ENCODE results near the gene FRMD6. TPM values are rescaled to one million over a fixed set of nuclear protein-coding genes. Genes with fewer than 3 reads are reported as not detected.

The FRMD6 gene
- total RNA-seq, 1 donor from 2014 or later = 16.9 TPM

DNA sequence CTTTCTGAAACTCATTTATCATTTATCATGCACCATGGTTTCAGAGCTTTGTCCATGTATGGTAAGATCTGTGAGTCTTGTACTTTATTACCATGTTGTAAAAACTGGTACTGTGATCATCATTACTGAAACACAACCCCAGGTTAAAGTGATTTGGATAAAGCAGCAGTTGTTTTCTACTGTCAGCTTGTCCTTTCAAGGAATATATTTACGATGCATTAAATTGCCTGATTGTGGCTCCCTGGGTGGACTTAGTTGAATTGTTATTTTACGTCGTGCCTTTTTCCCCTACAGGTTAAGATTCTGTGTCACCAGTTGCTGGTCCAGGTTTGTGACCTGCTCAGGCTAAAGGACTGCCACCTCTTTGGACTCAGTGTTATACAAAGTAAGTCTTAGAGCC is 46.1 kb downstream of the FRMD6 start:
- Mint-ChIP-seq H3K36me3 (ENCODE audit: unreplicated experiment) (no peaks in the 10 kb centered on the region), H3K4me3 (ENCODE audit: unreplicated experiment) (no peak overlapping the region), H3K9me3 (ENCODE audit: unreplicated experiment) (no peaks in the 10 kb centered on the region), H3K4me1 (ENCODE audit: low read depth, unreplicated experiment) (peaks cover under 1% of the 10 kb centered on the region), H3K27ac (ENCODE audit: unreplicated experiment) (no peak overlapping the region), H3K27me3 (ENCODE audit: unreplicated experiment) (no peaks in the 10 kb centered on the region)
- TF ChIP-seq CTCF (IDR thresholded peaks at IDR 0.05; ENCODE audit: partially characterized antibody, unreplicated experiment) = no peak
- no peak for DNase-seq

DNA sequence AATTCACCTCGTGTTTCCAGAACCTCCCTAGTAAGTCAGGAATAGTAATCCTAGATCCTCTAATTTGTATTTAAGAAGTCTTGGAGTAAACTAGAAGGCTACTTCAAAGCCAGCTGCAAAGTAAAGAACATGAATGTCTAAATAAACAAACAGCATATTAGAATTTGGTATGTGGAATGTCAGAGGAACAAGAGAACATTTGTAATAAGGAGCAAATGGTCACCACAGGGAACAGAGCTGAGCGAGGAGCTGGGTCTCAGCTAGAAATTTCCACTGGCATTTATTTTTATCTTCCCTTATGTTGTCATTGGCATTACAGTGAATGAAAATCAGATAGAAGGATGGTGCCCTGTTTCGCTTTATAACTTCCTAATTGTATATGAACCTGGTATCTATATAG is 50.2 kb downstream of the FRMD6 start:
- Mint-ChIP-seq H3K9me3 (ENCODE audit: unreplicated experiment) (no peaks in the 10 kb centered on the region), H3K4me1 (ENCODE audit: low read depth, unreplicated experiment) (peaks cover 7% of the 10 kb centered on the region), H3K4me3 (ENCODE audit: unreplicated experiment) (no peak overlapping the region), H3K27ac (ENCODE audit: unreplicated experiment) (no peak overlapping the region), H3K36me3 (ENCODE audit: unreplicated experiment) (no peaks in the 10 kb centered on the region), H3K27me3 (ENCODE audit: unreplicated experiment) (no peaks in the 10 kb centered on the region)
- TF ChIP-seq CTCF (IDR thresholded peaks at IDR 0.05; ENCODE audit: partially characterized antibody, unreplicated experiment) = no peak
- no peak for DNase-seq

DNA sequence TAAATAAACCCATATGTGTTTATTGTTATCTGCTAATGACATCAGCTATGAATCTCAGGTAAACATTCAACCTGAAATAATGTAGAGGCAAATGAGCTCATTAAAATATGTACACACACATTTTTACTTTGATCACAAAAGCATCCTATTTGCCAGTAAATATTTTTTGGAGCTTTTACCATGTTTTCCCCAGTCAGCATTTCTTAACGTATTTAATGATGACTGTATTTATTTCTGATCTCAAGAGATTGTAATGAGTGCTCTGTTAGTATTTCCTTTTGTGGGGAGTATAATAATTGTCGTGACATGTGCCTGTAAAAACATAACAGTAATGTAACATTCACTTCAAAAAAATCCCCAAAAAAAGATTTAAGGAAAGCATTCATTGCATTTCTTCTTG is 52.1 kb downstream of the FRMD6 start:
- no peak overlapping the region for H3K27ac Mint-ChIP-seq (ENCODE audit: unreplicated experiment)
- no peak for DNase-seq
- H3K27me3 Mint-ChIP-seq (ENCODE audit: unreplicated experiment) = no peaks in the 10 kb centered on the region
- H3K36me3 Mint-ChIP-seq (ENCODE audit: unreplicated experiment) = no peaks in the 10 kb centered on the region
- no peak for TF ChIP-seq CTCF (IDR thresholded peaks at IDR 0.05; ENCODE audit: partially characterized antibody, unreplicated experiment)
- no peak overlapping the region for H3K4me3 Mint-ChIP-seq (ENCODE audit: unreplicated experiment)
- no peaks in the 10 kb centered on the region for H3K9me3 Mint-ChIP-seq (ENCODE audit: unreplicated experiment)
- peaks cover 18% of the 10 kb centered on the region for H3K4me1 Mint-ChIP-seq (ENCODE audit: low read depth, unreplicated experiment)

GRCh38 chr14:51704545-51704944 is 52.8 kb downstream of the FRMD6 start:
- H3K4me1 Mint-ChIP-seq (ENCODE audit: low read depth, unreplicated experiment) = peaks cover 22% of the 10 kb centered on the region
- no peaks in the 10 kb centered on the region for H3K27me3 Mint-ChIP-seq (ENCODE audit: unreplicated experiment)
- TF ChIP-seq CTCF (IDR thresholded peaks at IDR 0.05; ENCODE audit: partially characterized antibody, unreplicated experiment) = no peak
- H3K27ac Mint-ChIP-seq (ENCODE audit: unreplicated experiment) = no peak overlapping the region
- H3K4me3 Mint-ChIP-seq (ENCODE audit: unreplicated experiment) = no peak overlapping the region
- no peaks in the 10 kb centered on the region for H3K9me3 Mint-ChIP-seq (ENCODE audit: unreplicated experiment)
- no peaks in the 10 kb centered on the region for H3K36me3 Mint-ChIP-seq (ENCODE audit: unreplicated experiment)
- DNase-seq = no peak

GRCh38 chr14:51707327-51707726 is 55.6 kb downstream of the FRMD6 start:
- no peak overlapping the region for H3K27ac Mint-ChIP-seq (ENCODE audit: unreplicated experiment)

More at GRCh38 chr14:51707327-51707726, 55.6 kb downstream of the FRMD6 start:
- no peak for DNase-seq
- H3K27me3 Mint-ChIP-seq (ENCODE audit: unreplicated experiment) = no peaks in the 10 kb centered on the region
- H3K36me3 Mint-ChIP-seq (ENCODE audit: unreplicated experiment) = no peaks in the 10 kb centered on the region
- no peak overlapping the region for H3K4me3 Mint-ChIP-seq (ENCODE audit: unreplicated experiment)
- peaks cover 24% of the 10 kb centered on the region for H3K4me1 Mint-ChIP-seq (ENCODE audit: low read depth, unreplicated experiment)
- no peak for TF ChIP-seq CTCF (IDR thresholded peaks at IDR 0.05; ENCODE audit: partially characterized antibody, unreplicated experiment)
- H3K9me3 Mint-ChIP-seq (ENCODE audit: unreplicated experiment) = no peaks in the 10 kb centered on the region

Measured in glutamatergic neuron (in vitro differentiated cells).